NCI-H69 (cell line): ENCODE results near the gene INPP5F.

Experiments used
- DNase-seq: peaks from one replicate; lab custom pipeline; 2025; lab: John Stamatoyannopoulos, UW

The INPP5F gene

DNA sequence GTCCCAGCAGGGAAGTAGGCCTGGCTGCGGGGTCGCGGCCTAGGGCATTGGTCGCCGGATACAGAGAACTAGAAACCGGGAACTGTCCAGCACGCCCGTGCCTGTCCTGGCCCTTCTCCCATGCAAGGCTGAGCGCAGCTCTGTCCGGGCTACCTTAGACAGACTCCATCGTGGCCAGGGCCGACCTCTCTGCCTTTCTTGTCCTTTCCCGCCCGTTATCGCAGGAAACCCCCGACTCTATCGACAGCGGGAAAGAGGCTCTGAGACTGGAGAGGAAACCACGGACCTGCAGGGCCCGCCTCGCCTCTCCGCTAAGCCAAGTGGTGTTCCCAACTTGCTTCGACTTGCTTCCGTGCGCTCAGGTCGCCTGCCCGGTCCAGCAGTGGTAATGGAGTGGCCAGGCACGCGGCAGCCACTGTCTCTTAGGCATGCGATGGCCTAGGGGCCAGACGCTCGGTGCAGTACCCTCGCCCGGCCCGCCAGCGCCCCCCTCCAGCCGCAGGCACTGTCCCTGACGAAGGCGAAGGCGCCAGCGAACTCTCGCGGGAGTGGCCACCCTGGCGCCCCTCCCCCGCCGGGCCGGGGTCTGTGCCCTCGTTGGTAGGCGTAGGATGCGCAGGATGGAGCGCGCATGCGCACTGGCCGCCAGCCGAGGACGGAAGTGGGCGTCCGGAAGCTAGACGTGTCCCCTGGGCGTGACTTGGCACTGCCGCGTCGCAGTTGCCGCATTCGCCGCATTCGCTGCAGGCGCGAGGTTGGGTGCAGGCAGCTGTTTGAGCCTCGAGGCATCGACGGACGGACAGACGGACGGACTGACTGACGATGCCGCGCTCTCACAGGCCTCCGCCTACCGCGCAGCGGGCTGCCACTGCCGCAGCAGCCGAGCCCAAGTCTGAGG is 92.4 kb downstream of the INPP5F start:
- no peak for DNase-seq

DNA sequence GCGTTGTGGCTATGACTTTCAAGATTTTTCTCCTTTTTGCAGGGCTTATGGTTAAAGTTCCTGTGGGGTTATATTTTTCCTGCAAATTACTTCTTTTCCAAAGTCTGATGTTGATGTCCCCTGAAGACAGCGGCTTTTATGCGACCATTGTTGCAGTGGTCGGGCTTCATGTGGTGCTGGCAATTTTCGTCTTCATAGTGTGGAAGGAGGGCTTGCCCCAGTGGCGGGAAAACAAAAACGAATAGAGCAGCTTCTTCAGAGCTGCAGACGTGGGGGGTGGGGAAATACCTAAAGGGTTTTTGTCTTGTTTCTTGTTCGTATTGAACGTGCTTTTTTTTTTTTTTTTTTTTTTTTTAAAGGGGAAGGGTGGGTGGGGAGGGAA is 93.0 kb downstream of the INPP5F start:
- DNase-seq = no peak

DNA sequence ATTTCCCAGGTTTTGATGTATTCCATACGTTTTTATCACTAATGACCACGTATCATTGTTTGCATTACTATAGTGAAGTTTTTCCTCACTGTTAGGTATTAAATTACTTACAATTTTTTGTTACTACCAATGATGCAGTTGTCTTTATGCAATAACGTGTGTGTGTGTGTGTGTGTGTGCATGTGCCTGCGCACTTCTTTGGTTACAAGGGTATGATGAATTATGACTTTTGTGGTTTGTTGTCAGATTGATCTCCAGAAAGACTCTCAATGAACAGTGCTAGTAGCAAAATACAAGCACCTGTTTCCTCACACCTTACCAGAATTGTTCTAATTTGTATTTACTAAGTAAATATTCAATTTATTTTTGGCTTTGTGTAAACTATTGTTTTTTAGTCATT is 95.3 kb downstream of the INPP5F start:
- DNase-seq = no peak

DNA sequence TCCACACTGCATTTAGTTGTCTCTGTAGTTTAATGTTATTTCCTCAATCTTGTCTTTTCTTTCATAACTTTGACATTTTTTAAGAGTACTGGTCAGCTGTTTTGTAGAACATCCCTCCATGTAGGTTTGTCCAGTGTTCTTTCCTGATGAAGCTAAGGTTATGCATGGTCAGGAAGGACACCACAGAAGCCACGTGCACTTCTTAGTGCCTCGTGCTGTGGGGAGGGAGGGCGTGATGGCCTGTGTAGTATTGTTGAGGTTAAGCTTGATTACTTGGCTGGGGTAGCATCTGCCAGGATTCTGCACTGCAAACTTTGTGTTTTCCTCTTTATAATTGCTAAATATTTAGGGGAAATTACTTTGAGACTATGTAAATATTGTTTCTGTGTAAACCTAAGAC is 98.4 kb downstream of the INPP5F start:
- DNase-seq = no peak

DNA sequence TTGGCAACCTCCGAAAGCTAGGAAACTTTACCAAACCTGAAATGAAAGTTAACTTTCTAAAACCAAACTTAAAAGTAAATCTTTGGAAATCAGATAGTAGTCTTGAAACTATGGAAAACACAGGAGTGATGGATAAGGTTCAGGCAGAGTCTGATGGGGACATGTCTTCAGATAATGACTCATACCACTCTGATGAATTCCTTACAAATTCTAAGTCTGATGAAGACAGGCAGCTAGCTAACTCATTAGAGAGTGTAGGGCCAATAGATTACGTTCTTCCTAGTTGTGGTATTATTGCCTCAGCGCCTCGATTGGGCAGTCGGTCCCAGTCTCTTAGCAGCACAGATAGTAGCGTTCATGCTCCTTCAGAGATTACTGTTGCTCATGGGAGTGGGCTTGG is 100.9 kb downstream of the INPP5F start:
- DNase-seq = no peak

DNA sequence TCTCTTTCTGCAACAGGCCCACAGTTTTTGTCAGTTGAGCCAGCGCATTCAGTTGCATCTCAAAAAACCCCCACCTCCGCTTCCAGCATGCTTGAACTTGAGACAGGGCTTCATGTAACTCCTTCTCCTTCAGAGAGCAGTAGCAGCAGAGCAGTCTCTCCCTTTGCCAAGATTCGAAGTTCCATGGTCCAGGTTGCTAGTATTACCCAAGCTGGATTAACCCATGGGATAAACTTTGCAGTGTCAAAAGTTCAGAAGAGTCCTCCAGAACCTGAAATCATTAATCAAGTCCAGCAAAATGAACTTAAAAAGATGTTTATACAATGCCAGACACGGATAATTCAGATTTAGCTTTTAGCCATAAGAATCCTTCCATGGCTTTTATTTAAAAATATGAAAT is 101.6 kb downstream of the INPP5F start:
- no peak for DNase-seq

DNA sequence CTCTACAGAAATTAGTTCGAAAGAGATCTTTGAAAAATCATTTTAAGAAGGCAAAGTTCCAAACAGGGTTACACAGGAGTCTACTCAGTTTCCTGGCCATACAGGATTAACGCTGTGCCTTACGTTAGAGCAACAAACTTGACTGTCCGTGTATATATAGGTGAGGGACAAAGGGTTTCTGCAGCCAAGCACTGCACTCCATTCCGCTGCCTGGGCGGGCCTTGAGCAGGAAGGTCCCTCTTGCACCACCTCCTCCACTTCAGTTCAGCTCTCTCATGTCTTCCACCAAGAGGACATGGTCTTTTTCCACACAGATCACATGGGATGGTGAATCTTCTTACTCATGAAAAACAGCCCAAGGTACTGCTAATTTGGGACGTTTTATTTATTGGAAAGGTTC is 103.6 kb downstream of the INPP5F start:
- no peak for DNase-seq

DNA sequence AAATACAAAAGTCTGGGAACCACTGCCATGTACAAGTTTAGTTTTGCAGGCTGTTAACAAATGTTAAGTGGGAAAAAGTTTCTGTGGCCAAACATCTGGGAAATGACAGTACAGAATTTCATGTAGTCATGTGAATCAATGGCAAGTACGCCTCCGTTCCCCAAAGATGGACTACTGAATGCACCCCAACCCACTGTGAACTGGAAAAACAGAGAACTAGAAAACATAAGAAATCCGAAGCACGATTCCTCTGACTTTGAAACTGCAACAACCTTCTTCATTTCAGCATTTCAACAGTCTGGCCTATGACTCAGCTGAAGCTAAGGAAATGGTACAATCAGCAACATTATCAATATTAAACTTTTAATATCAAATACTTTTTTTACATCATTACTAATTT is 105.0 kb downstream of the INPP5F start:
- DNase-seq = no peak

DNA sequence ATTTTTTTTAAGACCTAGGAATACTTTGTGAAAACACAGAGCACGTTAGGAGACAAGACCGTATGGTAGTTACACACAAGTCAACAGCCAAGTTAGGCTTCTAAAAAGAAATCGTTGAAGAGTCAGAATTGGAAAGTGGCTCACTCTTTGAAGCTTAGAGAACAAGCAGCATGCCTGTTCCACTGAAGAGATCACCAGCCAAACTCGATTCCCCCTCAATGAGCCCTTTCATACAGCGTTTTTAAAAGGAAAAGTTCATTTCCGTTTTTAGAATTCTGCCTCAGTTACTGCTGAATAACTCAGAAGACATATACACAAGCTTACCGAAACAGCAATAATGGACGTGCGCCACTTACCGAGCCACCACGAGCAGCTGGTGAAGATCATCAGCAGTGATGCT is 105.8 kb downstream of the INPP5F start:
- DNase-seq = no peak

DNA sequence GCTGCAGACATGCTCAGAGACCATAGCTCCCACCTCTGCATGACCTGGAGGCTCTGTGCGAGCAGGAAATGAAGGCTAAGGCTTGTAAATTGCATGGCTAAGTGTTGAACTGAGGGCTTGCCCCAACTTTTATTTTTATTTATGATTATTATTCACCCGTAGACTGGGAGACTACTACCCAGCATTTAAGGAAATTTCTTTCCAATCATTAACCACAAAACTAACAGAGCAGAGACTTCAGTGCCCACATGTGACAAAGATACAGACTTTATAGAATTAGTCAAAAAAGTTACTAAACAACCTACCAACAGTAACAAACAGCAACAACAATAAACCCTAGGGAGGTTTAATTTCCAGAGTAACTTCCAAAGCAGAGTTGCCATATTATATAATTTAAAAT is 107.1 kb downstream of the INPP5F start:
- DNase-seq = no peak

DNA sequence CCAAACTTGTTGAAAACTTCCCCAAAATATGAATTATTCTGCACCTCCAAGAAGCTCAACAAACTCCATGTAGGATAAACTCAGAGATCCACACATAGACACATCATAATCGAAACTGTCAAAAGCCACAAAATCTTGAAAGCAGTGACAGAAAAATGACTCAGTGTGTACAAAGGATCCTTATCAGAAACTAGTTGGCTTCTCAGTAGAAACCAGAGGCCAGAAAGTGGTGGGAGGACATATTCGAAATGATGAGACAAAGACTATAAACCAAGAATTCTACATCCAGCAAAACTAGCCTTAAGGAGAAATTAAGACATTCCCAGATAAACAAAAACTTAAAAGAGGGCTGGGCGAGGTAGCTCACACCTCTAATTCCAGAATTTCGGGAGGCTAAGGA is 108.3 kb downstream of the INPP5F start:
- no peak for DNase-seq

DNA sequence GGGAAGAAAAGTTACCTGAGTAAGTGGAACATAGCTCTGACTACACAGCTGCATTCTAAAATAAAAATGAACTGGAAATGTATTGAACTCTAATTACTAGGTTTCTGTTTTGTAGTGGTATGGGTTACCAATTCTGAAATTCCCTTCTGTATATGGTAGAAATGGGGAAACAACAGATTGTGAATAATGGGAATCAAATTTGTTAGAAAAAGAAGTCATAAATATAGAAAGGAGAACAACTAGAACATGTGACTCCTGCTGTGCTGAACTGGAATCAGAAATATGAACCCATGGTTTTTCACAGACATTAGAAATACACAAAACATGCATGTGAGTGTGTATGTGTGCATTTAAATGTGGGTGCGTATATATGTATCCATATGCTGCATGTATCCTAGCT is 119.8 kb downstream of the INPP5F start:
- no peak for DNase-seq

DNA sequence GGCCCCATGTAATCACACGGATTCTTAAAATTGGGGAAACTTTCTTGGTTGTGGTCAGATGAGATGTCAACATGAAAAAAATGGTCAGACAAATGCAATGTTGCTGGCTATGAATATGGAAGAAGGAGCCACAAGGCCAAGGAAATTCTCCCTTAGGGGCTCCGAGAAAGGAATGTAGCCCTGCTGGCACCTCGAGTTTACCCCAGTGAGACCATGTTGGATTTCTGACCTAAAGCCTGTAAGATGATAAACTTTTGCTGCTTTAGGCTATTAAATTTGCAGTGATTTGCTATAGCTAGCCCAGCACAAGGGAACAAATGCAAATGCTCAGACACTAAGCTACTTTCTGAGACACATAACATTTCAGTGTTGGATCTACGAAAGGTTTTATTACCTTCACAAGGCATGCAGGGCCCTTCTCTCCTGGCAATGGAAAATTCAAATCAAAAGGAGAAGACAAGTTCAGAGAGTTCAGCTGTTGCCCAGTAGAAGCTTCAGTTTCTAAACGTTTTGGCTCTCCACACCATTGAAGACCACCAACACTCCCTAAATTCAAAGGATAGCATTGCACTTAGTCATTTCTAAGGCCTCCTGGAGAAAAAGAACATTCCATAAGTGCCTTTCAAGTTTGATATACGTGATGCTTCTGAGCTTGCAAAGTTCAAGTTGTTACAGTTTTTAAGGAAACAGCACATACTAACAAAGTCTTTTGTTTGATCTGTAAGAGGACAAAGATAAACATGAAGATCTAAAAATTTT is 123.4 kb downstream of the INPP5F start:
- no peak for DNase-seq

DNA sequence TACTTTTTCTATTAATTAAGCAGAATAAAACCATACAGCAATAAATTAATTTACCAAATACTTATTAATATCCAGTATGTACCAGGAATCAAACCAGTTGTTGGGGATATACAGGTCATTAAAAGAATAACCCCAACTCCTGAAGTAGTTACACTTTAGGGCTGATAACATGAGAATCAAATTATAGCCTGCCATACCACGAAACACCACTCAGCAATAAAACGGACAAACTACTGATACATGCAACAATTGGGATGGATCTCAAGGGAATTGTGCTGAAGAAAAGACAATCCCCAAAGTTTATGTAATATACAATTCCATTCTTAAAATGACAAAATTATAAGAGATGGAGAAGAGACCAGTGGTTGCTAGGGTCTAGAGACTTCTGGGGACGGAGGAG is 124.1 kb downstream of the INPP5F start:
- no peak for DNase-seq

DNA sequence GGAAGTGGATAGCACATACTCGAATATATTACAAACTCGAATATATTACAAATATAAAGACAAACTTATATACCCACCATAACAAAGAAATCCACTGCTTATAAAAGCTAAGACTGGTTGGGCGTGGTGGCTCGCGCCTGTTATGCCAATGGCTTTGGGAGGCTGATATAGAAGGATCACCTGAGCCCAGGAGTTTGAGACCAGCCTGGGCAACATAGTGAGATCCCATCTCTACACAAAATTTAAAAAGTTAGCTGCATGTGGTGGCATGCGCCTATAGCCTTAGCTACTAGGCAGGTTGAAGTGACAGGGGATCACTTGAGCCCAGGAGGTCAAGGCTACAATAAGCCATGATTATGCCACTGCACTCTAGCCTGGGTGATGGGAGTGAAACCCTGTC is 126.4 kb downstream of the INPP5F start:
- no peak for DNase-seq

DNA sequence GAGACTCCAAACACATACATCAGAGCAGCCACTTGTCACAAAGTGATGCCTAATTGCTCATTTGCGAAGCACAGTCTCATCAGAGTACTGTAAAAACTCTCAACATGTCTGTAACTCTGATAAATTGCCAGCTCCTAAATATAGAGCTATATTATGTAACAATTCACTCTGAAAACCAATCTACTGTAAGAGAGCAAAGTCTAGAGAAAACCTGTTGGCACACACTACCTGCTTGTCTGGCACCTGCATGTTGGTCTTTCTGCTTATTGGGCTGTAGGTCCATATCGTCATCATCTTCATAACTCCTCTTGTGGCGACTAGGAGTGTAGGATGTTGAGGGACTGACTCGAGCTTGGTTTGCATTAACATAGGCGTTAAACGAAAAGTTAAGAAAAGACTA is 127.0 kb downstream of the INPP5F start:
- DNase-seq = no peak

DNA sequence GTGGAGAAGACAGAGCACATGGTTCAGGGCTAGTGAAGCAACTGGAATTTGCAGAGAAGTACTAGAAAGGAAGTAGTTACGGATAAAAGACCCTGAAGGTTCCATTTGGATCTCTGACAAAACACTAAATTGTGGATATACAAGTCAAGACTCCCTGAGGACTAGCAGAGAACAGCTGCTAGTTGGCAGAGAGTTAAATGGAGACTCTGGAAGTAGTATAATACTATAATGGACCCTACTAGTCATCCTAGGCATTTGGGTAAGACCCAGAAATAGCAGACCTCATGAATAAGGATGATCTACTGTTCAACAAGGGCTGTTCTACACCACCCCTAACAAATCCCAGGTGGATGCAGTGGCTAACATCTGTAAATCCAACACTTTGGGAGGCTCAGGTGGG is 127.7 kb downstream of the INPP5F start:
- DNase-seq = no peak

DNA sequence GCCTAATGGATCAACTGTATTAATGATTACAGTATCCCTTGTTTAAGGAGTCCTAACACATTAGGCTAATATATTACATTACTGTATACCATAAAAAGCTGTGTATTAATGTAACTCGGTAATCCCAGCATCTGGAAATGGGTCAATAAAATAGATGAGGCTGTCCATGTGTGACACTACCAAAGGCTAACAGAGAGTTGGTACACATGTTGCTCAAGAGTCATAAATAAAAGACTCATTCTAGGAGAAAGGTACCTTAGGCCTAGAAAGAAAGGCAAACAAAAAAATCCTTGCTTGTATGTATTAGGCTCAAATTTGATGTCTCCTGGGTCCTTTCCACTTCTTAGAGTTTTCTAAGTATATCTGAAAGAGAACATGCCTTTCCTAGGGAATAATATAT is 132.2 kb downstream of the INPP5F start:
- DNase-seq = no peak

DNA sequence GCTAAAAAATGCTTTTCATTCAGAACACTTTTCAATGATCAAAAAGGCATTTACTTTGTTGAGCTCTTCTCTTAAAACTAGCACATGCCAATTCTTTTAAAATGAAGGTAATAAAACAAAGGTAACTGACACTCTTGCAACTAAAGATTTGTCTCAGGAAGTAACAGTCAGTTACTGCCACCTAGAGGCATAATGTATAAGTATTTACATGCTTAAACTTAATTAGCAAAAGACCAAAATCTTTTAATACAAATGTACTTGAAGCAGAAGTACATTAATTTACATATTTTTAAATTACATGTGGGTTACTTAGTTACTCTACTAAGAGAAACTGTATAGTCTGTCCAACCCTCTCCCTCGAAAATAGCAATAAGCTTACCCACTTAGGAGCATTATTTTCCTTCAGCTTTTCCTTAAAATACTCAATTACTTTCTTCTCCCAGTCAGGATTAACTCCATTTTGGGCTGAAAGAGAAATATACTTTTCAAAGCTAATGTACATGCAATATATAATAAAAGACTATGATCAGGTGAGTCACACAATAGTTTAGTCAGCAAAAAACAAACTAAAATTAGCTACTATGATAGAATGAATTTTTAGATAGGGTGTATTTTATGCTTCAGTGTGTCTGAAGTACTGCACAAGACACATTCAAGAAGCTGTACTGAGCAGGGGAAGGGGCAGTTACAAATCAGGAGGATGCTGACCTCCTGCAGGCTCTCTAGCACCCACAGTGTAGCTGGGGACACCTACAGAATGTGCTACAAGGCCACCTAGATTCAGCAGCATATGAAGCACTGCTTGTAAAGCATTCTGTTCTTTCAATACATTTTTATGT is 133.8 kb downstream of the INPP5F start:
- DNase-seq = peak; percentile 23

DNA sequence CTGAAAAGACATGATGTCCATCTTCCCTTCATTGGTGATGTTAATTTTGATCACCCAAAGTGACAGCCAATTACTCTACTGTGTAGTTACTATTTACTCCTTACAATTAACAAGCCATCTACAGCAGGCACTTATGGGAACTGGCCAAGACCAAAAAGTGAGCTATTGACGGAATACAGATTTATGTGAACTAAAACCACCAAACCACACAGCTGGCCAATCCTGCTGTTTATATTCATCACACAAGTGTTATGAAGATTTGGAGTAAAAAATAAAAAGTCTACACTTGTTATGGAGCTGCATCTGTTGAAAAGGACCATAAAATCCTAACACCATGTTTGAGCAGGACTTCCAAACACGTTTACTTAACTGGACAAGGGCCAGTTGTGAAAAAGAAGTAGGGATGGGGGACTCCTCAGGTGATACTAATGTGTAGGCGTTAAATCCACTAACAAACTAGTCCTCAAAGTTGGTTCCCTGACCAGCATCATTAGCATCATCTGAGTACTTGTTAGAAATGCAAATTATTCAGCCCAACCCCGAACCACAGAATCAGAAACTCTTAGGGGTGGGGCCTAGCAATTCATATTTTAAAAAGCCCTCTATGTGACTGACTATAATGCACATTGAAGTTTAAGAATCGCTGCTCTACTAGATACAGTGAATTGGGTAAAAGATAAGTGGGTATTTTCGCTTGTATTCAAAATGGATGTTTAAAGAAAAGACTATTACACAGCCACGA is 135.2 kb downstream of the INPP5F start:
- DNase-seq = no peak

DNA sequence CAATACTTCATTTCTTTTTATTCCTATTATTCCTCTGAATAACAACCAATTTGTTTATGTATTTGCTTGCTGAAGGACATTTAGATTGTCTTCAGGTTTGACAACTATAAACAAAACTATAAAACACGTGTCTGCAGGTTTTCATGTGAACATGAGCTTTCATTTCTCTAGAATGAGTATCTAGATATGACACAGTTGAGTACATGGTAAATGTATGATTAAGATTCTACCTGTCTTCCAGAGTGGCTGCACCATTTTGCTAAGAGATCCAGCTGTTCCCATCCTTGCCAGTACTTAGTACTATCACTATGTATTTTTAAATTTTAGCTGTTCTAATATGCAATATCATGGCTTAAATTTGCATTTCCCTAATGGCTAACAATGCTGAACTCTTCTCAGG is 136.7 kb downstream of the INPP5F start:
- no peak for DNase-seq
